ENCODE results near the gene EBI3. TPM values are rescaled to one million over a fixed set of nuclear protein-coding genes. Genes with fewer than 3 reads are reported as not detected.
A peak's percentile ranks its signal among the peaks of the same experiment; 100 is the strongest.

The EBI3 gene
- polyA plus RNA-seq, 1 of the 3 experiments (the other 2 are of a cell fraction): 3.7 TPM

DNA sequence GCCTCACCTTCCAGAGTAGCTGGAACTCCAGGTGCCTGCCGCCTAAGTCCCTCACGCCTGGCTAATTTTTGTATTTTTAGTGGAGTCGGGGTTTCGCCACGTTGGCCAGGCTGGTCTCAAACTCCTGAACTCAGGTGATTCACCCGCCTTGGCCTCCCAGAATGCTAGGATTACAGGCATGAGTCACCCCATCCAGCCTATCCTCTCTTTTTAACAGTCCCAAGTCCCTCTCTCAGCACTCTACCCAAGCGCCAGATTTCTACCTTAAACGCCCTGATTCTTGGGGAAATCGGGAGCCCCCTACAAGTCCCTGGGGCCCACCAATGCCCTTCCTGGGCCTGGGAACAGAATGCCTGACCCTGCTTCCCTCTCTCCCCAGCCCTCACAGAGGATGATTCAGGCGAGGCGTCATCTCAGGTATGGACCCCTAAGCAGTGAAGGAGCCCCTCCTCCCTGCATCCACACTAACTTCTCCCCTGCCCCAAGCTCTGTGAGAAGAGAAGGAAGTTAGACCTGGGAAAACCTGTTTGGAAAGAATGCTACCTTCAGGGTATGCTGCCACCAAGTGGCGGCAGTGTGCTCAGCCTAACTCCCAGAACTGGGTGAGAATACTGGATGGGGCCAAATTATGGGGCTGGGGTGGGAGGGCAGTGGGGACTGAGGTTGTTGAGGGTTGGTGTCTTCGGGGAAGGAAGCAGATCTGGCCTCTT lies 20.8 kb upstream of the EBI3 start:
- H3K4me1 ChIP-seq (ENCODE audit: control insufficient read depth in 1 of 2, insufficient read depth in 2 of 2, low read depth in 1 of 2, low read length in 1 of 2): no peaks in the 10 kb centered on the region
- no peak overlapping the region for H3K4me3 ChIP-seq (ENCODE audit: low read depth in 2 of 2, low read length in 1 of 2)
- H3K9ac ChIP-seq: no peak overlapping the region
- no peaks in the 10 kb centered on the region for H3K9me3 ChIP-seq
- H3F3A ChIP-seq (replicated peaks; ENCODE audit: insufficient read depth): no peaks in the 10 kb centered on the region
- H2AFZ ChIP-seq (ENCODE audit: low read depth): no peak overlapping the region
- H4K20me1 ChIP-seq (ENCODE audit: insufficient read depth): no peaks in the 10 kb centered on the region
- CTCF ChIA-PET: interaction anchor here (0.7 to 2.3 kb wide), 10 partner anchors 9 to 223 kb away, joined by 3 to 10 read pairs (median 6); partner anchors contain the start of gene CREB3L3
- no peaks in the 10 kb centered on the region for H3K9me2 ChIP-seq
- TF ChIP-seq FOSL2 (IDR thresholded peaks at IDR 0.05; ENCODE audit: borderline replicate concordance, low read depth): peak; percentile 46; the same call in 1 of the 2 replicates
- TF ChIP-seq, protein P1, sequence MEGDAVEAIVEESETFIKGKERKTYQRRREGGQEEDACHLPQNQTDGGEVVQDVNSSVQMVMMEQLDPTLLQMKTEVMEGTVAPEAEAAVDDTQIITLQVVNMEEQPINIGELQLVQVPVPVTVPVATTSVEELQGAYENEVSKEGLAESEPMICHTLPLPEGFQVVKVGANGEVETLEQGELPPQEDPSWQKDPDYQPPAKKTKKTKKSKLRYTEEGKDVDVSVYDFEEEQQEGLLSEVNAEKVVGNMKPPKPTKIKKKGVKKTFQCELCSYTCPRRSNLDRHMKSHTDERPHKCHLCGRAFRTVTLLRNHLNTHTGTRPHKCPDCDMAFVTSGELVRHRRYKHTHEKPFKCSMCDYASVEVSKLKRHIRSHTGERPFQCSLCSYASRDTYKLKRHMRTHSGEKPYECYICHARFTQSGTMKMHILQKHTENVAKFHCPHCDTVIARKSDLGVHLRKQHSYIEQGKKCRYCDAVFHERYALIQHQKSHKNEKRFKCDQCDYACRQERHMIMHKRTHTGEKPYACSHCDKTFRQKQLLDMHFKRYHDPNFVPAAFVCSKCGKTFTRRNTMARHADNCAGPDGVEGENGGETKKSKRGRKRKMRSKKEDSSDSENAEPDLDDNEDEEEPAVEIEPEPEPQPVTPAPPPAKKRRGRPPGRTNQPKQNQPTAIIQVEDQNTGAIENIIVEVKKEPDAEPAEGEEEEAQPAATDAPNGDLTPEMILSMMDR (IDR thresholded peaks at IDR 0.05): peak; percentile 55
- TF ChIP-seq EP300 (IDR thresholded peaks at IDR 0.05; ENCODE audit: borderline replicate concordance in 1 of 2, low read depth in 1 of 2, low read length in 1 of 2): no peak
- H3K27ac ChIP-seq (ENCODE audit: low read depth in 2 of 2, low read length in 1 of 2): no peak overlapping the region
- DNase-seq: peak; percentile 68
- WGBS (ENCODE audit: low lambda C conversion rate): 26% methylated on average over 13 of the region's 13 CpGs
- peaks cover 14% of the 10 kb centered on the region for H3K27me3 ChIP-seq (ENCODE audit: insufficient read depth)
- H3K79me2 ChIP-seq (ENCODE audit: insufficient read depth): no peaks in the 10 kb centered on the region
- POLR2A ChIA-PET: no interaction called here
- no peaks in the 10 kb centered on the region for H3K36me3 ChIP-seq (replicated peaks in 1 of 2; ENCODE audit: control insufficient read depth in 1 of 2, insufficient read depth in 2 of 2, low read length in 1 of 2)
- no peak overlapping the region for H3K4me2 ChIP-seq

DNA sequence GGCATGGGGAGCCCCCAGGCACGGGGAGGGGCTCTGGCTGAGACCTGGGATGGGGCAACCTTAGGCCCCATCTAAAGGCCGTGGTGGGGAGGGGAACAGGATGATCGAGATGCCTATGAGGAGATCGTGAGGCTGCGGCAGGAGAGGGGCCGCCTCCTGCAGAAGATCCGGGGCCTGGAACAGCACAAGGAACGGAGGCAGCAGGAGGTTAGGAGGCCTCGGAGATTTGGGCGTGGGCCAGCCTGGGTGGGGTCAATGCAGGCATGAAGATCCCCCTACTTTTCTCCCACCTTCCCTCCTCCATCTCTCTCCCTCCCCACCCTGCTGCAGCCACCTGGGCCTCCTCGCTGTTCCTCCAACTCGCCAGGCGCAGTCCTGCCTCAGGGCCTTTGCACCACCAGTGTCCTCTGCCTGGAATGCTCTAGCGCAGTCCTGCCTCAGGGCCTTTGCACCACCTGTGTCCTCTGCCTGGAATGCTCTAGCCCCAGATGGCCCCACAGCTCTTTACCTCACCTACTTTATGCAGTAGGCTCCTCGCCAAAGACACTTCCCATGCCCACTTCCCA lies 19.1 kb upstream of the EBI3 start:
- H3K4me2 ChIP-seq: no peak overlapping the region
- no peaks in the 10 kb centered on the region for H3K4me1 ChIP-seq (ENCODE audit: control insufficient read depth in 1 of 2, insufficient read depth in 2 of 2, low read depth in 1 of 2, low read length in 1 of 2)
- no peaks in the 10 kb centered on the region for H3K9me2 ChIP-seq
- ChIA-PET POLR2A (interaction anchor here (0.7 kb wide), 1 partner anchor 9 kb away, joined by 3 read pairs; no protein-coding TSS in a partner anchor), CTCF (no interaction called here)
- no peaks in the 10 kb centered on the region for H4K20me1 ChIP-seq (ENCODE audit: insufficient read depth)
- no peaks in the 10 kb centered on the region for H3K79me2 ChIP-seq (ENCODE audit: insufficient read depth)
- no peak for DNase-seq
- no peaks in the 10 kb centered on the region for H3K9me3 ChIP-seq
- H3K4me3 ChIP-seq (ENCODE audit: low read depth in 2 of 2, low read length in 1 of 2): no peak overlapping the region
- H3K9ac ChIP-seq: no peak overlapping the region
- no peak overlapping the region for H3K27ac ChIP-seq (ENCODE audit: low read depth in 2 of 2, low read length in 1 of 2)
- H3F3A ChIP-seq (replicated peaks; ENCODE audit: insufficient read depth): no peaks in the 10 kb centered on the region
- H3K36me3 ChIP-seq (replicated peaks in 1 of 2; ENCODE audit: control insufficient read depth in 1 of 2, insufficient read depth in 2 of 2, low read length in 1 of 2): no peaks in the 10 kb centered on the region
- H3K27me3 ChIP-seq (ENCODE audit: insufficient read depth): peaks cover 14% of the 10 kb centered on the region
- 52% methylated on average over 15 of the region's 15 CpGs for WGBS (ENCODE audit: low lambda C conversion rate)
- H2AFZ ChIP-seq (ENCODE audit: low read depth): no peak overlapping the region
- TF ChIP-seq EZH2phosphoT487 (IDR thresholded peaks at IDR 0.05; ENCODE audit: borderline replicate concordance, low read depth): no peak
- no peak for TF ChIP-seq SMC3 (IDR thresholded peaks at IDR 0.05; ENCODE audit: low read depth, low read length)
- TF ChIP-seq, protein P2, sequence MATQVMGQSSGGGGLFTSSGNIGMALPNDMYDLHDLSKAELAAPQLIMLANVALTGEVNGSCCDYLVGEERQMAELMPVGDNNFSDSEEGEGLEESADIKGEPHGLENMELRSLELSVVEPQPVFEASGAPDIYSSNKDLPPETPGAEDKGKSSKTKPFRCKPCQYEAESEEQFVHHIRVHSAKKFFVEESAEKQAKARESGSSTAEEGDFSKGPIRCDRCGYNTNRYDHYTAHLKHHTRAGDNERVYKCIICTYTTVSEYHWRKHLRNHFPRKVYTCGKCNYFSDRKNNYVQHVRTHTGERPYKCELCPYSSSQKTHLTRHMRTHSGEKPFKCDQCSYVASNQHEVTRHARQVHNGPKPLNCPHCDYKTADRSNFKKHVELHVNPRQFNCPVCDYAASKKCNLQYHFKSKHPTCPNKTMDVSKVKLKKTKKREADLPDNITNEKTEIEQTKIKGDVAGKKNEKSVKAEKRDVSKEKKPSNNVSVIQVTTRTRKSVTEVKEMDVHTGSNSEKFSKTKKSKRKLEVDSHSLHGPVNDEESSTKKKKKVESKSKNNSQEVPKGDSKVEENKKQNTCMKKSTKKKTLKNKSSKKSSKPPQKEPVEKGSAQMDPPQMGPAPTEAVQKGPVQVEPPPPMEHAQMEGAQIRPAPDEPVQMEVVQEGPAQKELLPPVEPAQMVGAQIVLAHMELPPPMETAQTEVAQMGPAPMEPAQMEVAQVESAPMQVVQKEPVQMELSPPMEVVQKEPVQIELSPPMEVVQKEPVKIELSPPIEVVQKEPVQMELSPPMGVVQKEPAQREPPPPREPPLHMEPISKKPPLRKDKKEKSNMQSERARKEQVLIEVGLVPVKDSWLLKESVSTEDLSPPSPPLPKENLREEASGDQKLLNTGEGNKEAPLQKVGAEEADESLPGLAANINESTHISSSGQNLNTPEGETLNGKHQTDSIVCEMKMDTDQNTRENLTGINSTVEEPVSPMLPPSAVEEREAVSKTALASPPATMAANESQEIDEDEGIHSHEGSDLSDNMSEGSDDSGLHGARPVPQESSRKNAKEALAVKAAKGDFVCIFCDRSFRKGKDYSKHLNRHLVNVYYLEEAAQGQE (IDR thresholded peaks at IDR 0.05; ENCODE audit: low read depth, low read length): no peak
- TF ChIP-seq TAF1 (IDR thresholded peaks at IDR 0.05; ENCODE audit: borderline replicate concordance, low read depth, low read length): no peak
- TF ChIP-seq RXRA (IDR thresholded peaks at IDR 0.05; ENCODE audit: borderline replicate concordance, low read depth): no peak
- TF ChIP-seq FOSL2 (IDR thresholded peaks at IDR 0.05; ENCODE audit: borderline replicate concordance, low read depth): no peak
- no peak for TF ChIP-seq TEAD4 (IDR thresholded peaks at IDR 0.05; ENCODE audit: borderline replicate concordance, insufficient read depth)
- no peak for TF ChIP-seq NRF1 (IDR thresholded peaks at IDR 0.05; ENCODE audit: low read depth, low read length)
- no peak for TF ChIP-seq RAD21 (IDR thresholded peaks at IDR 0.05; ENCODE audit: low read length)
- no peak for TF ChIP-seq FOXM1 (IDR thresholded peaks at IDR 0.05; ENCODE audit: low read depth)
- no peak for TF ChIP-seq FOXJ3 (CRISPR knock-in tag; IDR thresholded peaks at IDR 0.05)
- TF ChIP-seq, protein P1 (IDR thresholded peaks at IDR 0.05): no peak
- no peak for TF ChIP-seq GATA2 (CRISPR knock-in tag; IDR thresholded peaks at IDR 0.05)
- TF ChIP-seq JUND (IDR thresholded peaks at IDR 0.05): no peak
- TF ChIP-seq, protein P3, sequence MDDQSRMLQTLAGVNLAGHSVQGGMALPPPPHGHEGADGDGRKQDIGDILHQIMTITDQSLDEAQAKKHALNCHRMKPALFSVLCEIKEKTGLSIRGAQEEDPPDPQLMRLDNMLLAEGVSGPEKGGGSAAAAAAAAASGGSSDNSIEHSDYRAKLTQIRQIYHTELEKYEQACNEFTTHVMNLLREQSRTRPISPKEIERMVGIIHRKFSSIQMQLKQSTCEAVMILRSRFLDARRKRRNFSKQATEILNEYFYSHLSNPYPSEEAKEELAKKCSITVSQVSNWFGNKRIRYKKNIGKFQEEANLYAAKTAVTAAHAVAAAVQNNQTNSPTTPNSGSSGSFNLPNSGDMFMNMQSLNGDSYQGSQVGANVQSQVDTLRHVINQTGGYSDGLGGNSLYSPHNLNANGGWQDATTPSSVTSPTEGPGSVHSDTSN (IDR thresholded peaks at IDR 0.05): no peak
- no peak for TF ChIP-seq MEF2A (IDR thresholded peaks at IDR 0.05; ENCODE audit: borderline replicate concordance, low read depth)

All from SK-N-SH (cell line).